ENCODE results near the gene TIMM50.
"Not testable (repeated sequence)": the region's sequence is repeated elsewhere in the genome, so short reads cannot be mapped to it uniquely, and the experiment has no call there.

The TIMM50 gene

DNA sequence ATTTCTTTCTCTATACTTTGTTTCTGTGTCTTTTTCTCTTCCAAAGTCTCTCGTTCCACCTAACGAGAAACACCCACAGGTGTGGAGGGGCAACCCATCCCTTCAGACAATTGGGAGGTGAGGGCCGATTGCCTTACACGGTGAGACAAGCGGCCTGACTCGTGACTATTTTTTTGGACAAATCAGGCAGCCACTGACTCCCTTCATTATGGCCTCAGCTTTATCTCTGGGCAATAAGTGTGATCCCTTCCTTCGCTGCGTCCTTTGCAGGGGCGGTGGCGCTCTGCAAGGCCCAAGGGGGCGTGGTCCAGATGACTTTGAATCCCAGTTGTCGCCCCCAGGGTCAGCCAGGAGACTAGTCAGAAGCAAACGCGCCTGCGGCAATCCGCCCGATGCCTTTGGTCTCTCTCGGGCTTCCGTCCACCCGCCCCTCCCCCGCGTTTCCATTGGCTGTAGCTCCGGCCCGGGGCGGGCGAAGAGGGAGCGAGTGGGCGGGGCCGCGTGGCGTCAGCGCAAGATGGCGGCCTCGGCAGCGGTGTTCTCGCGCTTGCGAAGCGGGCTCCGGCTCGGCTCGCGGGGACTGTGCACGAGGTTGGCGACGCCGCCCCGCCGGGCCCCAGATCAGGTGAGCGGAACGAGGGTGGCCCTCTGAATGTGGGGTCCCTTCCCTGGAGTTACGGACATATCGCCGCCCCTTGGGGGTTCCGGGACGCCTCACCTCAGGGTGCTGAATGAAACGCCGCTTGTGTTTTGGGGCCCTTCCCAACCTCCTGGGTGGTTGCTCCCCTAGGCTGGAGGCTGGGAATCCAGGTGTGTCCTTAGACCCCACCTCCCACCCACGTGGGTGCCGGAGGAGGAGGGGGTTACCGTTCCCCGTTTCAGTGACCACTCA, at the start of gene TIMM50:
Gene TIMM50, plus strand, starts transcription at position 502 of the 892 bp plus-strand sequence. Its CDS starts 16 bp downstream, at position 518.
- DNase-seq: peak; percentile 94 to 96

DNA sequence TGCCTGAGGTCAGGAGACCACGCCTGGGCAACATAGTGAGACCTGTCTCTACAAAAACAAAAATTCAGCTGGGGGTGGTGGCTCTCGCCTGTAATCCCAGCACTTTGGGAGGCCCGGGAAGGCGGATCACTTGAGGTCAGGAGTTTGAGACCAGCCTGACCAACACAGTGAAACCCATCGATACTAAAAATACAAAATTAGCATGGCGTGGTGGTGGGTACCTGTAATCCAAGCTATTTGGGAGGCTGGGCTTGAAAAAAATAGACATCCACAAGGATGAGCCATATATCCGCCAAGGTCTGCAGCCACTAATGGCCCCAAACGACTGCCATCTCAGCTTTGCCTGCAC, 48.0 kb upstream of the TIMM50 start:
- DNase-seq: no peak

DNA sequence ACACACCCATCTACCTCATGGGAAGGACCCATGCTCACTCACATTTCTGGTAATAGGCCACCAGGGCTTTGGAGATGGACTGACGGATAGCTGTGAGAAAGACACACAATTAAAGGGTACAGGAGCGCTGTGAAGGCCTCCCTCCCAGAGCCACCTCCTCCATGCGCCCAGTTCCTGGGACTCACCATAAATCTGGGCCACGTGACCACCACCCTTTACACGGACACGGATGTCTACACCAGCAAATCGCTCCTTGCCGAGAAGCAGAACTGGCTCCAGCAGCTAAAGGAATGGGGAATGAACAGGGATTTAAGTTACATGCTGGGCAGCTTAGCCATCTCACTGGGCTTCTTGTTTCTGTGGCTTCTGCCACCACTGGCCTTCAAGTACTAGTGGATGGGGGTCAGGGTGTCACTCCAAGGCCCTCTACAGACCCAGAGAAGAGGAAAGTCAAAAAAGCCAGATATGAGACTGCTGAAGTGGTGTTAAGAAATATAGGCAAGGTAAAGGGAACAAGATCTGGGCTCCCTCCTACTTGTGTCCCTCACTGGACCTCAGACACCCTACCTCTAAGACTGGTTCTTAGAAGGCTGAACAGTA, 47.1 kb upstream of the TIMM50 start:
- DNase-seq: no peak

DNA sequence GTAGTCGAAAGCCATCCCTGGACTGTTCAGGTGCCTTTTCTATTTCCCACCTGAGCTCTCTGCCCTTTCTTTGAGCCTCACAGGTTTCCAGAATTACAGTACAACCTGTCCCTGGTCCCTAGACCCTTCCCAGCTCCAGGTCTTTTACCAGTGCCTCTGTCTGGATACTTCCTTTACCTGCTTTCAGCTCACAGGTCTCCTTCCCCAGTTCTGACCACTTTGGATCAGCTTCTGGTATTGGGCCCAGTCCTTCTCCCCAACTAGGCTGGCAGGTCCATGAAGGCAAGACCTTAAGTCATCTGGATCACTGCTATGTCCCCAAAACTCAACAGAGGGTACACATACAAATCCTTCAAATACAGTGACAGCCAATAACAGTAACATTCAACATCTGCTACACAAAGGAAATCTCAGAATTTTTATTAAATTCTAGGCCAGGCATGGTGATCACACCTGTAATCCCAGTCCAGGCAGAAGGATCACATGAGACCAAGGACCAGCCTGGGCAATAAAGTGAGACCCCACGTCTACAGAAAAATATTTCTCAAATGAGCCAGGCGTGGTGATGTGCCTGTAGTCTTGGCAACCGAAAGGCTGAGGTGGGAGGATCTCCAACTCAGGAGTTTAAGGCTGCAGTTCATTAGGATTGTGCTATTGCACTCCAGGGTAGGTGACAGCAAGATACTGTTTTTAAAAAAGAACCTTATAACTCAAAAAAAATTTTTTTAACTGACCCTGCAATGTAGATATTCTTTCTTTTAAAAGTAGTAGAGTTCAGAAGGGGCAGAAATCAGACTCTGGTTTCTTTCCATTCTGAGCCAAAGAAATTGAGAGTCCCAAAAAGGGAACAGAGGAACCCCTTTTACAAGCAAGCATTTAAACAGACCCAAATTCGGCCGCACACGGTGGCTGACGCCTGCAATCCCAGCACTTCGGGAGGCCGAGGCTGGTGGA, 46.2 kb upstream of the TIMM50 start:
- no peak for DNase-seq

DNA sequence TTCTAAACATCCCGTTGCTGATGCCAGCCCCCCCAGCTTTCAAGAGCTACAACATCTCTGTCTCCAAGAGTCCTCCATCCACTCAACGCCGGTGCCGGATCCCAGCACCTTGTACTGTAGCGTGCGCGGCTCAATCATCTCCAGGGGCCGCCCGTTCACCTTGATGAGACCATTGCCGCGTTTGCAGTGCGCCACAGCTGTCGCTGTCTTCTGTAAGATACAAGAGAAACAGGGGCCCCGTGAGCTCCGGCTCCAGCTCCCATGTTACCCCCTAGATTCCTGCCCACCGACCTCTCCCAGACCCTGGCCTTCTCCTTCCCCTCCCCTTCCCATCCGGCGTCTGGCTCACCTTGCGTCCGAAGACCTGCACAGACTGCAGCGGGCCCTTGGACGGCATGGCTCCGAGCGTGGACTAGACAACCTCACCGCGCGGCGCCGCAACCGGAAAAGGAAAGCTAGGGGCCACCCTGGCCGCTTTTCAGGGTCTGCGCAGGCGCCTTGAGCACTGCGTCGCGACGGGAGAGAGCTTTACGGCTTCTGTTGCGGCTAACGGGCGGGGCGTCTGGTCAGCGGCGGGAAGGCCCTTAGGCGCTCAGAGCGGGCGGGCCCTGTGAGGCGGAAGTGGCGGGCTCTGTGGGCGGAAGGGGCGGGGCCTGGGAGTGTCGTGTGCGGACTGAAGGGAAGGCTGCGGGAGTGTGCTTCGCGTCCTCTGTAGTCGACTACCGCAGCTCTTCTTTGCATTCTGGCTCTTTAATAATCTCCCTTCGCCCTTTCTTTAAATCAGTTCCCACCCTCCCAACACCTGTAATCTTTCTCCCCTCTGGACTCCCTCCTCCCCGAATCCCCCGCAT, 44.9 kb upstream of the TIMM50 start, which contains the start of gene RPS16:
Gene RPS16, minus strand, starts transcription at position 451 of the 851 bp plus-strand sequence. Its CDS starts 54 bp downstream, at position 397.
- peak; percentile 99 for DNase-seq

DNA sequence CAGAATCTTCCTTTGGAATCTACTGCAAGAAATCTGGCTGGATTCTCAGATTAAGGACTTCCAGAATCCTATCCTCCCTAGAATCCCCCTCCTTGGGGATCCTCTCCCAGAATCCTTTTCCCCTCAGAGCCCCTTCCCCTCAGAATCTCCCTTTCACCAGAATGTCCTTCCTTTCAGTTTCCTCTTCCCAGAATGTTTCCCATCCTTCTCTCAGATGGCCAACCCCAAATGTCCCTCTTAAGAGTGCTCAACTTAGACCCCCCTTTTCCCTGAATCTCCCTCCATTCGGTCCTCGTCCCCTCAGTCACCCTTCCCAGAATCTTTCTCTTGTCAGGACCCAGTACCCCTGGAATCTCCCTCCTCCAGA, 44.3 kb upstream of the TIMM50 start:
- DNase-seq: no peak

DNA sequence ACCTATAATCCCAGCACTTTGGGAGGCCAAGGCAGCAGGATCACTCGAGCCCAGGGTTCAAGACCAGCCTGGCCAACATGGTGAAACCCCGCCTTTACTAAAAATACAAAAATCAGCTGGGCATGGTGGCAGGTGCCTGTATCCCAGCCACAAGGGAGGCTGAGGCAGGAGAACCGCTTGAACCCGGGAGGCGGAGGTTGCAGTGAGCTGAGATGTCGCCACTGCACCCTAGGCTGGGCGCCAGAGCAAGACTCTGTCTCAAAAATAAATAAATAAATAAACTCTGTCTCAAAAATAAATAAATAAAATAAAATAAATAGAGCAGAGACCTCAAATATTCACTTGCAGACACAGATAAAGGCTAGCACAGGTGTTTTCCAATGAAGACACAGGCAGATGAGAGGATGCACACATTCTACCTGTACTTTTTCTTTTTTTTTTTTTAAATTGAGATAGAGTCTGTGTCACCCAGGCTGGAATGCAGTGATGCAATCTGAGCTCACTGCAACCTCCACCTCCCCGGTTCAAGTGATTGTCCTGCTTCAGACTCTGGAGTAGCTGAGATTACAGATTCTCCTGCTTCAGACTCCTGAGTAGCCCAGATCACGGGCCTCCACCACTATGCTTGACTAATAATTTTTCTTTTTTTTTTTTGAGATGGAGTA, 42.2 kb upstream of the TIMM50 start:
- DNase-seq: no peak

DNA sequence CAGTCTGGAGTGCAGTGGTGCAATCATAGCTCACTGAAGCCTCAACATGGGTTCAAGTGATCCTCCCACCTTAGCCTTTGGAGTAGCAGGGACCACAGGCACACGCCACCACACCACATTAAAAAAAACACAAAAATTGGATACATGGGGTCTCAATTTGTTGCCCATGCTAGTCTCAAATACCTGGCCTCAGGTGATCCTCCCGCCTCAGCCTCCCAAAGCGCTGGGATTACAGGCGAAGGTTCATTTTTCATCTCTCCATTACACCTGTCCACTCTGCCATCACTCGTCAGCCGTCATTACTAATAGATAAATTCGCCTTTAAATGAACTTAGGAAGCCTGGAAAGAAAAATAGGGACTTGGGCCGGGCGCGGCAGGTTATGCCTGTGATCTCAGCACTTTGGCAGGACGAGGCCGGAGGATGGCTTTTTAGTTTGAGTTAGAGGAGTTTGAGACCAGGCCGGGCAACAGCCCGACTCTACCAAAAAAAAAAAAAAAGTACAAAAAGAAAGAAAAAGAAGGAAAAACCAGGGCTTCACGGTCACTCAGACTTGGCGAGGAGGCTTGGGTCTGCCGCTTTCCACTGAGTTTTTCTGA, 35.9 kb upstream of the TIMM50 start:
- no peak for DNase-seq

DNA sequence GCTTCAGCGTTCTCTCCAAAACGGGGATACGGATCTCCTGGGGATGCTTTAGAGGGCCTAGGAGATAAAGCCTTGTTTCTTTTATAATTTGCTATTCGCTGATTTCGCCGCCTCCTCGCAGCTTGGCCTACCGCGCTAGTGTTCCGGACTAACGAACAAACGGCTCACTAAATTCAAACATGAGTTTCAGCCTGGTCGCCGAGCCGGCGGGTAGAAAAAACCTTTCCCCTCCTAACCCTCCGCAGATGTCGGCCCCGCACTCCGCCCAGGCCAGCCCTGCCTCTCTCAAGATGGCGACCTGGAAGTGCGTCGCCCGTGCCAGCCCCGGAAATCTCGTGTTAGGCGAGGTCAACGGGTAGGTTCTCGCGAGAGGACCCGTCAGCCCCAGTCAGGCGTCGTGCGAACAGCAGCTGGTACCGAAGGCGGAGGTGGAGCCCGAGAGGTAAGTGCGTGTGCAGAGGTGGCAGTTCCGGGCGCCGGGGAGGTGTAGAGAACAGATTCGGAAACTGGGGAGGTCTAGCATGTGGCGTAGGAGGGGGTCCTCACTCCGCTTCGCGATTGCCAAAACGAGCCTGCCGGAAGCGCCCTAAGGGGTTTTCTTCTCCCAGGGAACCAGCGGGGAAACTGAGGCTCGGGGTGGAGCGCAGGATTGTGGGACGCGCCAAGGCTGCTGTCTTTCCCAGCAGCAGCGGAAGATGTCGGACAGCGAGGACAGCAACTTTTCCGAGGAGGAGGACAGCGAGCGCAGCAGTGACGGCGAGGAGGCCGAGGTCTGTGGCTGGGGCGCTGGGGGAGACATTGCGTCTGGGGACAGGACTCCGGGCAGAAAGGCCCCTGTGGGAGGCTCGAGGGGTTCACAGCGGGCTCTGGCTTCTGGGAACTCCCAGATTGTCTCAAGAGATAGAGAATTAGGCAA, 35.2 kb upstream of the TIMM50 start, which contains the start of gene SUPT5H:
Gene SUPT5H, plus strand, starts transcription at position 387 of the 916 bp plus-strand sequence. Its CDS starts 309 bp downstream, at position 696.
- DNase-seq: peak; percentile 99

DNA sequence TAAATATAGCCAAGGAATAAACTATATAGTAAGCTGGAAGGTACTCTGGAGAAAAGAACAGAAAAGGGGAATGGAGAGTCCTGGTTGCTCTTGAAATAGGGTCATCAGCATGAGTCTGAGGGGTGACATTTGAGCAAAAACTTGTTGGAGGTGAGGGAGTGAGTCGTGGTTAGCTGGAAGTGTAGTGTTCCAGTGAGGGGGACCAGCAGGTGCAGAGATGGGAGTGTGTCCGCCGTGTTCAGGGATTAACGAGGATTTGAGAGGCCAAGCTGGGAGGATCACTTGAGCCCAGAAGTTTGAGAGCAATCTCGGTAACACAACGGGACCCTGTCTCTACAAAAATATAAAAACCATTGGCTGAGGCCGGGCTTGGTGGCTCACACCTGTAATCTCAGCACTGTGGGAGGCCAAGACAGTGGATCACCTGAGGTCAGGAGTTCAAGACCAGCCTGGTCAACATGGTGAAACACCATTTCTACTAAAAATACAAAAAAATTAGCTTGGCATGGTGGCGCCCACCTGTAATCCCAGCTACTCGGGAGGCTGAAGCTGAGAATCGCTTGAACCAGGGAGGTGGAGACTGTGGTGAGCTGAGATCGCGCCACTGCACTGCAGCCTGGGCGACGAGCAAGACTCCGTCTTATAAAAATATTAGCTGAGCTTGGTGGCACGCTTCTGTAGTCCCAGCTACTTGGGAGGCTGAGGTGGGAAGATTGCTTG, 34.1 kb upstream of the TIMM50 start:
- DNase-seq: no peak

DNA sequence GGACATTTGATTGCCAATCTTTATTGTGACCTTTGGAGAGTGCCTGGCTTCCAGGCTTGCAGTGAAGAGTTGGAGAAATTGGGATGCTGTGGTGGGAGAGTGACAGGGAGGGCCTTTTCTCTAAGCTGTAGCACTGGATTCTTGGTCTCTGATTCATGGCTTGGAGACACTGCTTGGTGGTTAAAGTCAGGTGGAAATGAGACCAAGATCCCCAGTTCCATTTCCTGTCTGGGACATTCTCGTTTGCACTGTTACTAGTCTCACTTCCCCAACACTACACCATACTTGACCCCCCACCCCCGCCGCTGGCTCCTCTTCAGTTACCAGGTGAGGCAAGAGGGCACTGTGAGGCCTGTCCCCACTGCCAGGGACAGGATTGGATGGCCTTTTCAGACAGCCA, 32.4 kb upstream of the TIMM50 start:
- DNase-seq: no peak

DNA sequence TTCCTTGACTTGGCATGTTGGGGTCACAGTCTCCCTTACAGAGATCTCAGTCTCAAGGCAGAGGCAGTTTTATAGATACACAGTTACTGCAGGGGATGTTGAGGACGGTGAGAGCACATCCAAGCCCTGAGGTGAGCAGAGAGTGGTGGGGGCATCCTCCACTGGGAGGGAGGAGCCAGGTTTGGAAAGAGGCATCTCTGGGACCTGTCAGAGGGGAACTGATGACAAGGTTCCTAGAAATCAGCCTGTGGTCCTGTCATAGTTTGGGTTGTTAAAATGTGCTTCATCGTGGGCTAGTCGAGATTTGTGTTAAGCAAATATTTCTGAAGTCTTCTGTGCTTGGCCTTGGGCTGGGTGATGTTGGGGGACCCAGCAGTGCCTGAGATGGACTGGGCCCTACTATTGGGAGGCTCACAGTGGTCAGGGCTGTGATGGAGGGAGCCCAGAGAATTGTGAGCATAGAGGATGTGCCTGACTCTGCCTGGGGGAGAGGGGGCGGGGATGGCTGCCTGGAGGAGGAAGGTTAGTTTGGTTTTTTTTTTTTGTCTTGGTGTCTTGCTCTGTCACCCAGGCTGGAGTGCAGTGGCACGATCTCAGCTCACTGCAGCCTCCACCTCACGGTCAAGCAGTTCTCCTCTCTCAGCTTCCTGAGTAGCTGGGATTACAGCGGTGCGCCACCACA, 31.4 kb upstream of the TIMM50 start:
- DNase-seq: no peak

DNA sequence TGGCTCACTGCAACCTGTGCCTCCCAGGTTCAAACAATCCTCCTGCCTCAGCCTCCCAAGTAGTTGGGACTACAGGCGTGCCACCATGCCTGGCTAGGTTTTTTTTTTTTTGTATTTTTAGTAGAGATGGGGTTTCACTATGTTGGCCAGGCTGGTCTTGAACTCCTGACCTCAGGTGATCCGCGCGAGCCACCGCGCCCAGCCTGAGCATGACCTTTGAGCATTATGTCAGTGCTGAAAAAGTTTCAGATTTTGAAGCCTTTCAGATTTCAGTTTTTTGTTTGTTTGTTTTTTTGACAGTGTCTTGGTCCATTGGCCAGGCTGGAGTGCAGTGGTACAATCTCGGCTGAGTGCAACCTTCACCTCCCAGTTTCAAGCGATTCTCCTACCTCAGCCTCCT, 29.4 kb upstream of the TIMM50 start:
- not testable (repeated sequence) for DNase-seq

DNA sequence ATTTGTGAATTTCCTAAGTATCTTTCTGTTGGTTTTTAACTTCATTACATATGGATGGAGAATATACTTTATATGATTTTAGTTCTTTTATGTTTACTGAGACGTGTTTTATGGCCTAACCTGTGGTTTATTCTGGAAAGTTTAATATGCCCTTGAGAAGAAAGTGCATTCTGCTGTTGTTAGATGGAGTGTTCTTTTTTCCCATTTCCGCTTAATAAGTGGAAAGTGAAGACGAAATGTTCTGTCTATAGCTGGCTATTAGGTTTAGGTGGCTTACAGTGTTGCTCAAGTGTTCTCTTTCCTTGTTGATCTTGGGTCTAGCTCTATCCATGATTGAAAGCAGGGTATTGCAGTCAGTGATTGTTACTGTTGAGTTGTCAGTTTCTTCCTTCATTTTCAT, 17.2 kb upstream of the TIMM50 start:
- no peak for DNase-seq

DNA sequence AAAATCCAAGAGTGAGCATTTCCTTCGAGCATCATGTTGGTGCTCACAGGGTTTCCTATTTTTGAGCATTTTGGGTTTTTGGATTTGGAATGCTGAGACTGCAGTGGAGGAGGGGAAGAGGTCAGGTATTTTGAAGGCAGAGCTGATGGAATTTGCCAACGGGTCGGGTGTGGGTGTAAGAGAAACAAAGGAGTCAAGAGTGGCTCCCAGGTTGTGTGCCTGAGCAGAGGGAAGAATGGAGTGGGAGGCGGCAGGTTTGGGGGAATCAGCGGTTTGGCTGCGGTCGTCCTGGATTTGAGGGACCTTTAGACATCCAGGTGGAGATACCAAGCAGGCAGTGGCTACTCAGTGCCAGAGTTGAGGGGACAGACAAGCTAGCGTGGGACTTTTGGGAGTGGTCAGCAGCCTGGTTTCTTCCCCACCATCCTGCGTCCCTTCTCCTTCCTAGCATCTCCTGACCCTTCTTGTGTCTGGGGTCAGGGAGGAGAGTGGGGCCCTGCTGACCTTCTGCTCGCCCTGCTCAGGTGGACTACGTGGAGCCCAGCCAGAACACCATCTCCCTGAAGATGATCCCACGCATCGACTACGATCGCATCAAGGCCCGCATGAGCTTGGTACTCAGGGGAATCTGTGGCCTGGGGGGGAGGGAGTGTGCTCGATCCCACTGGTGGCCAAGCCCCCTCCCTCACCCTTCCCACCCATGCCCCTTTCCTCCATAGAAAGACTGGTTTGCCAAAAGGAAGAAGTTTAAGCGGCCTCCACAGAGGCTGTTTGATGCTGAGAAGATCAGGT, 14.5 kb upstream of the TIMM50 start:
- DNase-seq: no peak

DNA sequence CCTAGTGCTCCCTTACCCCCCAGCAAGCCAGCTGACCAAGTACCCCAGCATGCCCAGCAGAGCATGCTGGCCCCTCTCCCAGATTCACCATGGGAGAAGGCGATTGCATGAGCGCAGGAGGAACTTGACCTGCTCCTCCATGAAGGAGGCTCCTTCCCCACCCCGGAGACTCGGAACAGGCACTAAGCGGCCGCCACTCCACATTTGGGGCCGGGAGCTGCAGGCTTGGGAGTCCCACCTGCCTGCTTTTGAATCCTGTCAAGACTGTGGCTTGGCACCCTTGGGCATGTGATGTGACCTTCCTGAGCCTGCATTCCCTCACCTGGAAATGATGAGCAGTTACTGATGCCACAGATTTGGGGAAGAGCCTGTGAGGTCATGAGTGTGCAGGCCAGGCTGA, 12.7 kb upstream of the TIMM50 start:
- no peak for DNase-seq

DNA sequence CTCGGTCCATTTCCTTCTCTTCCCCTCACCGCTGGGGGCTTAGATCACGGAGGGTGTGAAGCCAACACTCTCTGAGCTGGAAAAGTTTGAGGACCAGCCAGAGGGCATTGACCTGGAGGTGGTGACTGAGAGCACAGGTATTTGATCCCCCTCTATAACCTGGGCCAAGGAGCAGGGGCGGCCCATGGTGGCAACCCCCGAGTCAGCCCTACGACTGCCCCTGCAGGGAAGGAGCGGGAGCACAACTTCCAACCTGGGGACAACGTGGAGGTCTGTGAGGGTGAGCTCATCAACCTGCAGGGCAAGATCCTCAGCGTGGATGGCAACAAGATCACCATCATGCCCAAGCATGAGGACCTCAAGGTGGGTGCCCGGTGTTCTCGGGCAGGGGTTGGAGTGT, 11.6 kb upstream of the TIMM50 start:
- DNase-seq: no peak

DNA sequence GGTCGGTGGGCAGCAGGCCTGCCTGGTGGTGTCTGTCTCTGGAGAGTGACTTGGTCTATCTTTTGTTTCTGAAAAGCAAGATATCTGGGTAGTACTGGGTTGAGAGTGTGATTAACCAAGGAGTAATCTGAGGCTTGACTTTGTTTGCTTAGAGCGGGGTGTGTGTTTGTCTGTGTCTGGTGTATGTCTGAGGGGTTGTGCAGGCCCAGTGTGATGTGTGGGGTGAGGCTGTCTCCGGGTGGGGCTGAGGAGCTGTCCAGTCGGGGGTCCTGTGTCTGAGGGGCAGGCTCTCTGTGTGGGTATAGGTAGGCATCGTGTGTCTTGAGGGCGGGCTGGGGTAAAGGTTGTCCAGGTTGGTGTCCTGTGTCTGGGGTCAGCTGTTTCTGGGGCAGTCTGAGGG, 11.1 kb upstream of the TIMM50 start:
- DNase-seq: no peak
